ENCODE measurements around the gene FAM184A. TPM values are rescaled to one million over a fixed set of nuclear protein-coding genes. Genes with fewer than 3 reads are reported as not detected.

FAM184A gene
- total and polyA plus RNA-seq, 9 of the 15 experiments (the other 6 are each of a cell fraction or from before 2014, with no cell fraction given): 6.4 to 18.7 (median 13.1) TPM

- TF ChIP-seq TRIM25 (IDR thresholded peaks at IDR 0.05; ENCODE audit: borderline replicate concordance) (no peak), RREB1 (CRISPR knock-in tag; IDR thresholded peaks at IDR 0.05) (0 out of 2 replicates have a peak, but pooled peaks have one; percentile 16), E2F3 (CRISPR knock-in tag; IDR thresholded peaks at IDR 0.05) (peak; percentile 68), SUPT5H (IDR thresholded peaks at IDR 0.05) (peak; percentile 82), RBFOX2 (IDR thresholded peaks at IDR 0.05; ENCODE audit: low read depth, low read length) (peak; percentile 95), CCNT2 (IDR thresholded peaks at IDR 0.05; ENCODE audit: borderline replicate concordance, extremely low read depth, insufficient read length, low read depth, low read length) (peak; percentile 94), TFAP4 (CRISPR knock-in tag; IDR thresholded peaks at IDR 0.05; ENCODE audit: borderline replicate concordance) (peak; percentile 50), ZNF561 (CRISPR knock-in tag; conservative IDR thresholded peaks at IDR 0.05) (no peak), CEBPG (CRISPR knock-in tag; IDR thresholded peaks at IDR 0.05) (no peak), CEBPG (tag; conservative IDR thresholded peaks at IDR 0.05 in 1 of 2, IDR thresholded peaks at IDR 0.05 in 1 of 2) (no peak), SAFB (IDR thresholded peaks at IDR 0.05; ENCODE audit: borderline replicate concordance, low read depth, low read length) (no peak), KDM5B (IDR thresholded peaks at IDR 0.05; ENCODE audit: insufficient replicate concordance, low read depth, low read length) (peak; percentile 66), POLR2A (conservative IDR thresholded peaks at IDR 0.05) (peak; percentile 90), MTA3 (IDR thresholded peaks at IDR 0.05; ENCODE audit: borderline replicate concordance) (peak; percentile 57; the same call in 1 of the 2 replicates), HDAC8 (tag; IDR thresholded peaks at IDR 0.05) (peak; percentile 59; the same call in 1 of the 2 replicates), CREB3 (tag; conservative IDR thresholded peaks at IDR 0.05; ENCODE audit: low read depth) (0 out of 2 replicates have a peak, but pooled peaks have one; percentile 62), FOXK1 (CRISPR knock-in tag; IDR thresholded peaks at IDR 0.05; ENCODE audit: borderline replicate concordance) (no peak; the same call in 1 of the 2 replicates)
Observed at GRCh38 chr6:118934461-118935330, 143.8 kb downstream of the FAM184A start, which contains the start of gene MCM9 (continued).

Measured in K562 (cell line).